PC-3 (cell line): ENCODE measurements around the gene CALHM2.

Experiments
- EZH2 ChIP-seq: fragments of 300-600 bp; sonication (generic); IDR thresholded peaks from one replicate; pipeline ENCODE4 v1.6.1; 2017; ENCODE audit warnings: antibody characterized with exemption, mild to moderate bottlenecking, low read length; ENCODE audit not compliant: unreplicated experiment
- TF ChIP-seq, protein P1 (sequence below): fragments of 300-600 bp; sonication (generic); conservative IDR thresholded peaks from 2 replicates; pipeline ENCODE4 v1.5.1; 2017; ENCODE audit warnings: antibody characterized with exemption, low read depth, mild to moderate bottlenecking, low read length

DNA sequence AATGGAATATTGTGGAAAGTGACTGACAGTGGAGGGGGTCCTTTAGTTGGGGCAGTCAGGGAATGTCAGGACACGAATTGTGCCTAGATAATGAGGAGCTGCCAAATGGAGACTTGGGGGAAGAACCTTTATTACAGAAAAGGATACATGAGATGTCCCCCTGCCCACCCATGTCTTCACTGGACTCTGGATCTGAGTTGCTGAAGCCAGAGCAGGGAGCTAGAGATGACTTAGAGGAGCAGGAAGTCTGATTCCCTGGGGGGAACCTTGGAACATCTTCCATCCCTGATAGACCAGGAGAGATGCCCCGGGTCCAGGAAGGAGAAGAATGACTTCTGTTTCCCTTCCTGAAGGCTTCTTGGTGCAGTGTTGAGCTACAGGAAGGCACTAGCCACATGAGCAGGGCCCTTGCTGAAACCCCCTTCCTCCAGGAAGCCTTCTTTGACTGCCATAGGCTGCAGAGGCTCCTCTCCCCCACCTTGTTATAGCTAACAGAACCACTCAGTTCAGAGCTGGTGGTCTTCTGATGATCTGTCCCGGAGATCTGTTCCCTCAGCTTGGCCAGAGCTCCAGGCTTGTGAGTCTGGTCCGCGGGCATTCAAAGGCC is 40.6 kb upstream of the CALHM2 start:
- TF ChIP-seq, protein P1, sequence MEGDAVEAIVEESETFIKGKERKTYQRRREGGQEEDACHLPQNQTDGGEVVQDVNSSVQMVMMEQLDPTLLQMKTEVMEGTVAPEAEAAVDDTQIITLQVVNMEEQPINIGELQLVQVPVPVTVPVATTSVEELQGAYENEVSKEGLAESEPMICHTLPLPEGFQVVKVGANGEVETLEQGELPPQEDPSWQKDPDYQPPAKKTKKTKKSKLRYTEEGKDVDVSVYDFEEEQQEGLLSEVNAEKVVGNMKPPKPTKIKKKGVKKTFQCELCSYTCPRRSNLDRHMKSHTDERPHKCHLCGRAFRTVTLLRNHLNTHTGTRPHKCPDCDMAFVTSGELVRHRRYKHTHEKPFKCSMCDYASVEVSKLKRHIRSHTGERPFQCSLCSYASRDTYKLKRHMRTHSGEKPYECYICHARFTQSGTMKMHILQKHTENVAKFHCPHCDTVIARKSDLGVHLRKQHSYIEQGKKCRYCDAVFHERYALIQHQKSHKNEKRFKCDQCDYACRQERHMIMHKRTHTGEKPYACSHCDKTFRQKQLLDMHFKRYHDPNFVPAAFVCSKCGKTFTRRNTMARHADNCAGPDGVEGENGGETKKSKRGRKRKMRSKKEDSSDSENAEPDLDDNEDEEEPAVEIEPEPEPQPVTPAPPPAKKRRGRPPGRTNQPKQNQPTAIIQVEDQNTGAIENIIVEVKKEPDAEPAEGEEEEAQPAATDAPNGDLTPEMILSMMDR, result no peak
- no peak for TF ChIP-seq EZH2
